Endothelial cell of umbilical vein (primary cell): ENCODE data around the gene PHKA2. TPM values are rescaled to one million over a fixed set of nuclear protein-coding genes. Genes with fewer than 3 reads are reported as not detected.

Source experiments
- BruUV-seq: library from RNA; stranded (reverse); fragments of 400-500 nt; replicated peaks from 2 replicates; lab custom pipeline; 2021; lab: Mats Ljungman, UMichigan
- CTCF ChIA-PET: fragments of 300-600, 350-600 bp; sonication (Branson Sonifier 250); formaldehyde crosslinking; loops from one replicate; lab custom pipeline; 2021; ENCODE audit warnings: antibody characterized with exemption, inconsistent platforms; lab: Charles Lee
- POLR2A ChIA-PET: fragments of 300-600, 350-600 bp; sonication (Branson Sonifier 250); formaldehyde crosslinking; loops from one replicate; lab custom pipeline; 2021; ENCODE audit warnings: antibody characterized with exemption, inconsistent platforms; lab: Charles Lee
- DNase-seq: peaks from one replicate; pipeline ENCODE4 v3.0.0-alpha.2; 2011; ENCODE audit warnings: low read depth, low spot score
- FAIRE-seq: peaks from 2 replicates; lab custom pipeline; 2011; peaks lifted over from hg19 to GRCh38; lab: Jason Lieb, UNC
- H2AFZ ChIP-seq: 2 replicates; pipeline ENCODE4 v1.6.0; 2012; ENCODE audit warnings: low read depth, low read length, control low read depth, inconsistent platforms
- H3K27ac ChIP-seq: 2 replicates; pipeline ENCODE4 v1.5.1; 2011; ENCODE audit warnings: low read depth, mild to moderate bottlenecking, control low read depth, low read length, moderate library complexity; ENCODE audit not compliant: insufficient read depth
- H3K27me3 ChIP-seq, 2 experiments: 2 replicates each; pipeline versions ENCODE4 v1.6.0 to v1.6.1; 2011; ENCODE audit warnings: low read length in 2 of 2, mixed read lengths in 1 of 2; ENCODE audit not compliant: control insufficient read depth in 2 of 2, insufficient read depth in 2 of 2
- H3K36me3 ChIP-seq, 2 experiments: 2 replicates in 1 of 2; 3 replicates in 1 of 2; pipeline ENCODE4 v1.5.1; 2011; ENCODE audit warnings: low read length in 2 of 2, mild to moderate bottlenecking in 1 of 2, moderate library complexity in 1 of 2; ENCODE audit not compliant: control insufficient read depth in 2 of 2, insufficient read depth in 2 of 2; ENCODE audit errors: extremely low read depth in 1 of 2
- H3K4me1 ChIP-seq: 3 replicates; pipeline ENCODE4 v1.5.1; 2011; ENCODE audit warnings: mild to moderate bottlenecking, low read length; ENCODE audit not compliant: control insufficient read depth, insufficient read depth; ENCODE audit errors: extremely low read depth
- H3K4me2 ChIP-seq: 2 replicates; pipeline ENCODE4 v1.6.1; 2011; ENCODE audit warnings: low read length, control low read depth, mixed read lengths; ENCODE audit not compliant: insufficient read depth
- H3K4me3 ChIP-seq, 3 experiments: fragments of 200-600 bp in 1 of 3; sonication (generic), shearing (Covaris generic) in 1 of 3; replicated peaks in 1 of 3; 2 replicates each; pipeline ENCODE4 v1.5.1; 2011 to 2016; ENCODE audit warnings: control low read depth in 3 of 3, low read length in 3 of 3, mild to moderate bottlenecking in 2 of 3, inconsistent platforms in 1 of 3, low read depth in 1 of 3, moderate library complexity in 1 of 3; ENCODE audit not compliant: insufficient read depth in 1 of 3
- H3K79me2 ChIP-seq: 2 replicates; pipeline ENCODE4 v1.6.0; 2012; ENCODE audit warnings: low read length, inconsistent platforms; ENCODE audit not compliant: control insufficient read depth, insufficient read depth
- H3K9ac ChIP-seq: replicated peaks from 2 replicates; pipeline ENCODE3; 2011; ENCODE audit warnings: low read length, control low read depth; ENCODE audit not compliant: insufficient read depth; ENCODE audit errors: extremely low read depth
- H3K9me1 ChIP-seq: replicated peaks from 3 replicates; pipeline ENCODE4 v1.6.0; 2011; ENCODE audit warnings: mild to moderate bottlenecking, low read length; ENCODE audit not compliant: control insufficient read depth, insufficient read depth; ENCODE audit errors: extremely low read depth
- H3K9me3 ChIP-seq: replicated peaks from 2 replicates; pipeline ENCODE4 v1.5.1; 2012; ENCODE audit warnings: low read length, inconsistent platforms; ENCODE audit not compliant: control insufficient read depth, insufficient read depth
- H4K20me1 ChIP-seq: replicated peaks from 2 replicates; pipeline ENCODE3; 2011; ENCODE audit warnings: mild to moderate bottlenecking, low read length; ENCODE audit not compliant: control insufficient read depth, insufficient read depth; ENCODE audit errors: extremely low read depth
- CTCF ChIP-seq, 2 donors: IDR thresholded peaks; 1 replicate in 1 of 2; 2 replicates in 1 of 2; pipeline ENCODE4 v1.5.1; 2011; ENCODE audit warnings: low read length in 2 of 2, mild to moderate bottlenecking in 2 of 2, moderate library complexity in 2 of 2, control low read depth in 1 of 2, inconsistent platforms in 1 of 2, low read depth in 1 of 2; ENCODE audit not compliant: insufficient read depth in 1 of 2; ENCODE audit errors: extremely low read depth in 1 of 2
- EZH2 ChIP-seq: IDR thresholded peaks from 2 replicates; pipeline ENCODE4 v1.6.1; 2012; ENCODE audit warnings: borderline replicate concordance, low read depth, mild to moderate bottlenecking, moderate library complexity, low read length, inconsistent platforms; ENCODE audit not compliant: severe bottlenecking
- FOS ChIP-seq: IDR thresholded peaks from 2 replicates; pipeline ENCODE4 v1.6.1; 2011; ENCODE audit warnings: mild to moderate bottlenecking, low read length, moderate library complexity, borderline replicate concordance; ENCODE audit not compliant: insufficient read depth
- GATA2 ChIP-seq: IDR thresholded peaks from 2 replicates; pipeline ENCODE4 v1.7.0; 2011; ENCODE audit warnings: low read depth, mild to moderate bottlenecking, moderate library complexity, mixed read lengths, low read length; ENCODE audit not compliant: insufficient read length, insufficient read depth
- JUN ChIP-seq: IDR thresholded peaks from 2 replicates; pipeline ENCODE4 v1.6.1; 2011; ENCODE audit warnings: borderline replicate concordance, low read depth; ENCODE audit not compliant: insufficient read length, insufficient read depth
- MAX ChIP-seq: IDR thresholded peaks from 2 replicates; pipeline ENCODE4 v1.6.1; 2011; ENCODE audit not compliant: insufficient read depth, insufficient read length
- MYC ChIP-seq: IDR thresholded peaks from one replicate; pipeline ENCODE4 v1.6.1; 2011; ENCODE audit warnings: mild to moderate bottlenecking, low read depth, low read length
- POLR2A ChIP-seq: IDR thresholded peaks from 2 replicates; pipeline ENCODE4 v1.6.1; 2012; ENCODE audit warnings: low read depth, mild to moderate bottlenecking, control low read depth, low read length
- POLR2AphosphoS5 ChIP-seq: IDR thresholded peaks from 2 replicates; pipeline ENCODE4 v1.6.1; 2012; ENCODE audit warnings: low read depth, mild to moderate bottlenecking, control low read depth, low read length, moderate library complexity; ENCODE audit not compliant: insufficient read depth
- dilution Hi-C: fragments of 300-500 bp; cut with MboI; formaldehyde crosslinking; loops from one replicate; pipeline ENCODE4 v1.15.0; 2019; ENCODE audit warnings: low sequenced_read_pairs; ENCODE audit not compliant: extremely low pct_ligation_motif_present
- intact Hi-C: fragments of 100-400 bp; cut with micrococcal nuclease; formaldehyde crosslinking; loops from one replicate; pipeline ENCODE4 v1.10.0; 2022
- polyA plus RNA-seq, 4 experiments: library from polyadenylated mRNA; depleted of rRNA in 3 of 4; stranded (reverse) in 3 of 4; unstranded in 1 of 4; fragments of >200 nt; gene quantifications; 2 replicates each; pipeline versions ENCODE4 v1.2.1 to v1.2.3, GENCODE V29; 2011 to 2012; ENCODE audit warnings: missing spikeins in 1 of 4
- total RNA-seq: library from RNA; stranded (reverse); gene quantifications from 2 replicates; pipeline ENCODE4 v1.2.3, GENCODE V29; 2021

PHKA2 gene
- total and polyA plus RNA-seq, 2 donors (not counting 3 experiments of a cell fraction or from before 2014, with no cell fraction given) = 16.7 to 17.1 TPM

GRCh38 chrX:18892899-18893298 is 91.0 kb downstream of the PHKA2 start:
- no peak for DNase-seq
- Histone ChIP-seq H3K4me1 (no peaks in the 10 kb centered on the region), H2AFZ (no peak overlapping the region), H3K9me3 (no peaks in the 10 kb centered on the region), H3K4me2 (no peak overlapping the region), H3K9ac (no peak overlapping the region), H3K36me3 (peaks cover 0 to 2% of the 10 kb centered on the region in 2 experiments), H3K4me3 (no peak overlapping the region), H4K20me1 (no peaks in the 10 kb centered on the region), H3K79me2 (no peaks in the 10 kb centered on the region), H3K27ac (no peak overlapping the region), H3K9me1 (no peaks in the 10 kb centered on the region), H3K27me3 (no peaks in the 10 kb centered on the region)
- dilution Hi-C loops = no loop called here
- no TSS peak for BruUV-seq
- ChIA-PET CTCF (no interaction called here), POLR2A (no interaction called here)
- no peak for TF ChIP-seq FOS
- no peak for TF ChIP-seq EZH2
- no peak for TF ChIP-seq POLR2A
- TF ChIP-seq MYC = no peak
- TF ChIP-seq JUN = no peak
- no peak for TF ChIP-seq POLR2AphosphoS5
- no peak for TF ChIP-seq GATA2
- TF ChIP-seq MAX = no peak
- TF ChIP-seq CTCF (IDR thresholded peaks at IDR 0.05; ENCODE audit: extremely low read depth in 1 of 2, insufficient read depth in 1 of 2, low read depth in 1 of 2, low read length in 2 of 2) = no peak
- intact Hi-C loops = no loop called here
- FAIRE-seq = no peak
